Gastrocnemius medialis (tissue), 4 donors: ENCODE data around the gene CMAS.

ENCODE experiments used
- POLR2A ChIP-seq, 2 donors: fragments of 450-650 bp; IDR thresholded peaks; one replicate each; pipeline ENCODE4 v1.6.1; 2017; ENCODE audit warnings: antibody characterized with exemption in 2 of 2, mild to moderate bottlenecking in 2 of 2, moderate library complexity in 2 of 2
- TF ChIP-seq, protein P1 (sequence below), 5 experiments: fragments of 450-650 bp in 3 of 5; fragments of 200-600 bp in 2 of 5; sonication (generic) in 2 of 5; IDR thresholded peaks in 4 of 5; conservative IDR thresholded peaks in 1 of 5; 1 replicate in 4 of 5; 2 replicates in 1 of 5; pipeline ENCODE4 v1.5.1; 2016 to 2019; ENCODE audit warnings: antibody characterized with exemption in 5 of 5, mild to moderate bottlenecking in 3 of 5, moderate library complexity in 3 of 5

DNA sequence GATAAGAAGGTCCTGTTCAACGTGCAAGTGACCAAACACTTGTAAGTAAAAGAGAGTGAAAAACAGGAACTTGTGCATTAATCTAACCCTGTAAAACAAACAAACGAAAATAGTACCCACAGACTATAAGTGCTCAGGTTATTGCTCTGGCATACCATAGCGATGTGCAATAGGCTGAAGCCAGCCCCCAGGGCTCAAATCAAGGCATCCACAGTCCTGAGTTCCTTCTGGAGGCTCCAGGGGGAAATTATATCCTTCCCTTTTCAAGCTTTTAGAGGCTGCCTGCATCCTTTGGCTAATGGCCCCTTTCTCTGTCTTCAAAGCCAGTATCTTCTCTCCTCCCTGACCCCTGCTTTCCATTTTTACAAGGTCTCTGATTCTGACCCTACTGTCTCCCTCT is 8.1 kb upstream of the CMAS start:
- TF ChIP-seq, protein P1, sequence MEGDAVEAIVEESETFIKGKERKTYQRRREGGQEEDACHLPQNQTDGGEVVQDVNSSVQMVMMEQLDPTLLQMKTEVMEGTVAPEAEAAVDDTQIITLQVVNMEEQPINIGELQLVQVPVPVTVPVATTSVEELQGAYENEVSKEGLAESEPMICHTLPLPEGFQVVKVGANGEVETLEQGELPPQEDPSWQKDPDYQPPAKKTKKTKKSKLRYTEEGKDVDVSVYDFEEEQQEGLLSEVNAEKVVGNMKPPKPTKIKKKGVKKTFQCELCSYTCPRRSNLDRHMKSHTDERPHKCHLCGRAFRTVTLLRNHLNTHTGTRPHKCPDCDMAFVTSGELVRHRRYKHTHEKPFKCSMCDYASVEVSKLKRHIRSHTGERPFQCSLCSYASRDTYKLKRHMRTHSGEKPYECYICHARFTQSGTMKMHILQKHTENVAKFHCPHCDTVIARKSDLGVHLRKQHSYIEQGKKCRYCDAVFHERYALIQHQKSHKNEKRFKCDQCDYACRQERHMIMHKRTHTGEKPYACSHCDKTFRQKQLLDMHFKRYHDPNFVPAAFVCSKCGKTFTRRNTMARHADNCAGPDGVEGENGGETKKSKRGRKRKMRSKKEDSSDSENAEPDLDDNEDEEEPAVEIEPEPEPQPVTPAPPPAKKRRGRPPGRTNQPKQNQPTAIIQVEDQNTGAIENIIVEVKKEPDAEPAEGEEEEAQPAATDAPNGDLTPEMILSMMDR (IDR thresholded peaks at IDR 0.05 in 4 of 5, conservative IDR thresholded peaks at IDR 0.05 in 1 of 5): no peak
- TF ChIP-seq POLR2A (IDR thresholded peaks at IDR 0.05): no peak
